Measurements from ENCODE around the gene ALK.

DNA sequence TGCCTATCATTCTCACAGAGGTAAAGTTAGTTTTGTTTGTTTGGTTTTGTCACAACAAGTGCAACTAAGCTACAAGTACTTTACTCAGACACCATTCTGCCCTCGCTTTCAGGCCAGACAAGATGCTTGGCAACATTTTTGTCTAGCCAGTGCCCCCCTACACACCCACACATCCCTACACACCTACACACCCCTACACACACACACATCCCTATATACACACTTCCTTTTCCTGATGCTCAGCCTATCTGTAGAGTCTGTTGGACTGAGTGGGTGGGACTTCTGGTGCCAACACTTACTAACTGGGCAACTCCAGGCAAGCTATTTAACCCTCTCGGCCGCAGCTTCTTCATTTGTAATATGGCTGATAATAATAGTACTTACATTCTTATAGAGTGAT, 161.4 kb downstream of the ALK start:
- TF ChIP-seq, protein P1, sequence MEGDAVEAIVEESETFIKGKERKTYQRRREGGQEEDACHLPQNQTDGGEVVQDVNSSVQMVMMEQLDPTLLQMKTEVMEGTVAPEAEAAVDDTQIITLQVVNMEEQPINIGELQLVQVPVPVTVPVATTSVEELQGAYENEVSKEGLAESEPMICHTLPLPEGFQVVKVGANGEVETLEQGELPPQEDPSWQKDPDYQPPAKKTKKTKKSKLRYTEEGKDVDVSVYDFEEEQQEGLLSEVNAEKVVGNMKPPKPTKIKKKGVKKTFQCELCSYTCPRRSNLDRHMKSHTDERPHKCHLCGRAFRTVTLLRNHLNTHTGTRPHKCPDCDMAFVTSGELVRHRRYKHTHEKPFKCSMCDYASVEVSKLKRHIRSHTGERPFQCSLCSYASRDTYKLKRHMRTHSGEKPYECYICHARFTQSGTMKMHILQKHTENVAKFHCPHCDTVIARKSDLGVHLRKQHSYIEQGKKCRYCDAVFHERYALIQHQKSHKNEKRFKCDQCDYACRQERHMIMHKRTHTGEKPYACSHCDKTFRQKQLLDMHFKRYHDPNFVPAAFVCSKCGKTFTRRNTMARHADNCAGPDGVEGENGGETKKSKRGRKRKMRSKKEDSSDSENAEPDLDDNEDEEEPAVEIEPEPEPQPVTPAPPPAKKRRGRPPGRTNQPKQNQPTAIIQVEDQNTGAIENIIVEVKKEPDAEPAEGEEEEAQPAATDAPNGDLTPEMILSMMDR (IDR thresholded peaks at IDR 0.05; ENCODE audit: borderline replicate concordance, extremely low read depth, low read length, poor library complexity, severe bottlenecking): no peak
- no peak for TF ChIP-seq EZH2 (IDR thresholded peaks at IDR 0.05; ENCODE audit: borderline replicate concordance, low read depth, low read length, severe bottlenecking)

Data from DND-41 (cell line).